Neural cell (in vitro differentiated cells): Measurements from ENCODE around the gene ANKLE1. TPM values are rescaled to one million over a fixed set of nuclear protein-coding genes. Genes with fewer than 3 reads are reported as not detected.

ENCODE experiments used
- H2AFZ ChIP-seq: fragments of 200-600, 300-800 bp; sonication (generic), shearing (Covaris generic); 2 replicates; pipeline ENCODE4 v1.6.0; 2014; ENCODE audit warnings: low read depth, mild to moderate bottlenecking, antibody characterized with exemption, low read length, moderate library complexity
- H3F3A ChIP-seq: fragments of 200-600 bp; shearing (Covaris generic); 2 replicates; pipeline ENCODE4 v1.6.1; 2016; ENCODE audit warnings: mild to moderate bottlenecking, moderate library complexity, mixed read lengths, antibody characterized with exemption, low read length; ENCODE audit not compliant: insufficient read depth, poor library complexity, severe bottlenecking
- H3K27ac ChIP-seq: fragments of 200-600, 300-800 bp; sonication (generic), shearing (Covaris generic); 2 replicates; pipeline ENCODE4 v1.5.1; 2014; ENCODE audit warnings: mild to moderate bottlenecking, low read length, moderate library complexity
- H3K27me3 ChIP-seq: fragments of 300-800, 200-600 bp; sonication (generic), shearing (Covaris generic); 2 replicates; pipeline ENCODE4 v1.6.0; 2014; ENCODE audit warnings: mild to moderate bottlenecking, low read depth, low read length, moderate library complexity; ENCODE audit not compliant: insufficient read depth
- H3K36me3 ChIP-seq: fragments of 300-800, 200-600 bp; sonication (generic), shearing (Covaris generic); 2 replicates; pipeline ENCODE4 v1.5.1; 2014; ENCODE audit warnings: mild to moderate bottlenecking, antibody characterized with exemption, low read length, moderate library complexity; ENCODE audit not compliant: insufficient read depth
- H3K4me2 ChIP-seq: fragments of 300-800, 200-600 bp; sonication (generic), shearing (Covaris generic); 2 replicates; pipeline ENCODE4 v1.6.0; 2014; ENCODE audit warnings: mild to moderate bottlenecking, low read length
- H3K4me3 ChIP-seq: fragments of 300-800, 200-600 bp; sonication (generic), shearing (Covaris generic); 2 replicates; pipeline ENCODE4 v1.5.1; 2014; ENCODE audit warnings: mild to moderate bottlenecking, low read length, moderate library complexity
- H3K79me2 ChIP-seq: fragments of 200-600 bp; shearing (Covaris generic); replicated peaks from 2 replicates; pipeline ENCODE4 v1.6.0; 2014; ENCODE audit warnings: mild to moderate bottlenecking, low read length, moderate library complexity; ENCODE audit not compliant: insufficient read depth
- H3K9ac ChIP-seq: fragments of 300-800, 200-600 bp; sonication (generic), shearing (Covaris generic); 2 replicates; pipeline ENCODE4 v1.6.1; 2016; ENCODE audit warnings: mild to moderate bottlenecking, low read length, mixed read lengths
- H3K9me2 ChIP-seq: fragments of 200-600 bp; shearing (Covaris generic); 2 replicates; pipeline ENCODE4 v1.6.1; 2016; ENCODE audit warnings: mild to moderate bottlenecking, low read length, mixed read lengths; ENCODE audit not compliant: insufficient read depth
- H3K9me3 ChIP-seq: fragments of 200-600, 300-800 bp; sonication (generic), shearing (Covaris generic); 2 replicates; pipeline ENCODE4 v1.6.1; 2016; ENCODE audit warnings: mild to moderate bottlenecking, mixed run types, low read length, moderate library complexity, mixed read lengths
- H4K20me1 ChIP-seq: fragments of 200-600 bp; shearing (Covaris generic); 2 replicates; pipeline ENCODE4 v1.6.1; 2016; ENCODE audit warnings: mild to moderate bottlenecking, mixed run types; ENCODE audit not compliant: insufficient read depth
- CTCF ChIP-seq: fragments of 450-650 bp; IDR thresholded peaks from 2 replicates; pipeline ENCODE4 v1.5.1; 2014; ENCODE audit warnings: antibody characterized with exemption, mild to moderate bottlenecking, moderate library complexity; ENCODE audit not compliant: poor library complexity, severe bottlenecking
- EP300 ChIP-seq: fragments of 450-650 bp; conservative IDR thresholded peaks from 2 replicates; pipeline ENCODE4 v1.6.1; 2014; ENCODE audit warnings: antibody characterized with exemption, mild to moderate bottlenecking, moderate library complexity; ENCODE audit not compliant: poor library complexity, severe bottlenecking
- EZH2 ChIP-seq: fragments of 200-600, 300-800 bp; shearing (Covaris generic), sonication (generic); IDR thresholded peaks from 2 replicates; pipeline ENCODE4 v1.6.1; 2014; ENCODE audit warnings: antibody characterized with exemption, low read length, borderline replicate concordance, mild to moderate bottlenecking; ENCODE audit not compliant: insufficient read depth, poor library complexity, severe bottlenecking
- MXI1 ChIP-seq: fragments of 450-650 bp; conservative IDR thresholded peaks from 2 replicates; pipeline ENCODE4 v1.6.1; 2014; ENCODE audit warnings: antibody characterized with exemption, mild to moderate bottlenecking; ENCODE audit not compliant: poor library complexity, severe bottlenecking
- POLR2AphosphoS5 ChIP-seq: IDR thresholded peaks from 2 replicates; pipeline ENCODE4 v1.6.1; 2012
- RAD21 ChIP-seq: fragments of 450-650 bp; conservative IDR thresholded peaks from 2 replicates; pipeline ENCODE4 v1.6.1; 2014; ENCODE audit warnings: antibody characterized with exemption, mild to moderate bottlenecking, moderate library complexity
- REST ChIP-seq: IDR thresholded peaks from 2 replicates; pipeline ENCODE4 v1.6.1; 2012; ENCODE audit warnings: borderline replicate concordance
- SMC3 ChIP-seq: fragments of 450-650 bp; conservative IDR thresholded peaks from 2 replicates; pipeline ENCODE4 v1.6.1; 2014; ENCODE audit warnings: antibody characterized with exemption, mild to moderate bottlenecking, moderate library complexity; ENCODE audit not compliant: poor library complexity
- TAF1 ChIP-seq: IDR thresholded peaks from 2 replicates; pipeline ENCODE4 v1.6.1; 2012; ENCODE audit warnings: low read depth
- polyA plus RNA-seq: library from polyadenylated mRNA; depleted of rRNA; stranded (reverse); fragments of >200 nt; gene quantifications from 2 replicates; pipeline ENCODE4 v1.2.3, GENCODE V29; 2014

ANKLE1 gene
- polyA plus RNA-seq, 1 donor from 2014 or later = 9.3 TPM

GRCh38 chr19:17330262-17331044 is 48.8 kb downstream of the ANKLE1 start:
- Histone ChIP-seq H3K36me3 (no peaks in the 10 kb centered on the region), H3K9me2 (no peaks in the 10 kb centered on the region), H3K79me2 (peaks cover 7% of the 10 kb centered on the region), H2AFZ (no peak overlapping the region), H3K4me3 (no peak overlapping the region), H4K20me1 (no peaks in the 10 kb centered on the region), H3K4me2 (no peak overlapping the region), H3F3A (no peaks in the 10 kb centered on the region), H3K9ac (no peak overlapping the region), H3K27me3 (no peaks in the 10 kb centered on the region), H3K27ac (no peak overlapping the region), H3K9me3 (no peaks in the 10 kb centered on the region)
- TF ChIP-seq SMC3 = no peak
- no peak for TF ChIP-seq TAF1
- TF ChIP-seq CTCF = no peak

- Histone ChIP-seq H3K36me3 (no peaks in the 10 kb centered on the region), H3K79me2 (peaks cover 7% of the 10 kb centered on the region), H4K20me1 (no peaks in the 10 kb centered on the region), H2AFZ (no peak overlapping the region), H3K9me2 (no peaks in the 10 kb centered on the region), H3K9me3 (no peaks in the 10 kb centered on the region), H3F3A (no peaks in the 10 kb centered on the region), H3K4me2 (no peak overlapping the region), H3K27me3 (no peaks in the 10 kb centered on the region), H3K9ac (no peak overlapping the region), H3K4me3 (no peak overlapping the region), H3K27ac (no peak overlapping the region)
- TF ChIP-seq RAD21 (no peak), EP300 (no peak), REST (no peak), EZH2 (no peak), SMC3 (no peak), POLR2AphosphoS5 (no peak), CTCF (no peak), MXI1 (no peak), TAF1 (no peak)
These were observed 49.4 kb downstream of the ANKLE1 start for GRCh38 chr19:17331045-17331558.
